Stimulated activated CD8-positive, alpha-beta memory T cell treated with anti-CD3 and anti-CD28 coated beads, Interleukin-7, amount 100 ng/mL, for 1 hour (primary cell): Measurements from ENCODE around the gene MYT1.

ENCODE experiments used
- DNase-seq, 2 donors: peaks; one replicate each; pipeline ENCODE4 v3.0.0-alpha.2; 2020; ENCODE audit warnings: low read depth in 2 of 2

The MYT1 gene

DNA sequence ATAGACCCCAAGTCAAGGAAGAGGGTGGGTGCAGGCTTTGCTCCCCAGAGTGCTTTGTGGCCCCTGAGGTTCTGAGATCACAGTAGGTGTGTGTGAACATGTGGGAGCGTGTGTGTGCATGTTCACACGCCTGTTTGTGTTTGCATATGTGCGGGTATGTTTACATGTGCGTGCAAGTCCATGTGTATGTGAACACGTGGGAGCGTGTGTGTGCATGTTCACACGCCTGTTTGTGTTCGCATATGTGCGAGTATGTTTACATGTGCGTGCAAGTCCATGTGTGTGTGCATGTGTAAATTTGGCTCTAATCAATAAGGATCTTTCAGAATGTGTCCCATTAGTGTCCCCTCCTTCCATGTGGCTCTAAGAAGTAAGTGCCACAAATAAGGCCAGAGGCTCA, 49.9 kb downstream of the MYT1 start:
- DNase-seq: no peak

DNA sequence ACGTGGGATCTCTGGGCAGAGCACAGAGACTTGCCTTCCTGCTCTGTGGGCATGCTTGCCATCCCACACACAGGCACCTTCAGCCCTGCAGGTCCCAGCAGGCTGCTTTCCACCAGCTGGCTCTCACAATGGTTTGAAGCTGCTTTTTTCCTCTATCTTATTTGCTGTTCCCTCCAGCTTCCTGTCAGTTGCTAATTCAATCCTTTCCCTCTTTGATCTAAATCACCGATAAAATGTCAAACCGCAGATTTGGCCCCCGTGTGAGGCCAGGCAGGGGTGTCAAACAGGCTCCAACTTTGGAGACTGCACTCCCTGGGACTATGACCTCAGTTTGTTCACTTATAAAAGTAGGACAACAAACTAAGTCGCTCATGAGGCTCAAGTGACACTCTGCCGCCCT, 50.7 kb downstream of the MYT1 start:
- DNase-seq: no peak

DNA sequence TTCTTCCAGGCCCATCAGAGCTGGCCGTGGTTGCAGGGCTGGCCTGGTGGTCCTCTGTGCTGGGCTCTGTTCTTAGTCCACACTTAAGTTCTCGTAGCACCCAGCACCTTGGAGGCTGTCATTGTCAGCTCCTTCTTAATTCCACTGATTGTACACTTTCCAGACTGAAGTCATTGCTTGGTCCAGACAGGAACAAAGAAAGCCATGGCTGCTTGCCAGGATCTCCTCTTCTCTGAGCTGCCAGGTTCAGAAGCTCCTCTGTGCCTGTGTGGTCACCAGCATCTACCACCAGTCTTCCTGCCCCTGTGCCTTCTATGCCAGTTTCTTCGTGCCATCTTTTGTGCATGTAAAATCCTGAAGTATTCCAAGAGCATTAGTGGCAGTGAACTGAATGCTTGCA, 51.8 kb downstream of the MYT1 start:
- DNase-seq: no peak

DNA sequence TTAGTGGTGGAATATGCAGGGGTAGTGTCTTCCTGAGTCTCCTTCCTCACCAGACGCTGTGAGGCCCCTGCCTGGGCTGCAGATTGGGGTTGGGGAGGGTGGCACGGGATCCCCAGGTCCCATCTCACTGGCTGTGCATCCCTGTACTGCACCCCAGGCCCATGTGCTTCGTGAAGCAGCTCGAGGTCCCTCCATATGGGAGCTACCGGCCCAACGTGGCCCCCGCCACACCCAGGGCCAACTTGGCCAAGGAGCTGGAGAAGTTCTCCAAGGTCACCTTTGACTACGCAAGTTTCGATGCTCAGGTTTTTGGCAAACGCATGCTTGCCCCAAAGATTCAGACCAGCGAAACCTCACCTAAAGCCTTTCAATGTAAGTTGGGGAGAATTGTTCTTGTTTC, 52.7 kb downstream of the MYT1 start:
- no peak for DNase-seq

DNA sequence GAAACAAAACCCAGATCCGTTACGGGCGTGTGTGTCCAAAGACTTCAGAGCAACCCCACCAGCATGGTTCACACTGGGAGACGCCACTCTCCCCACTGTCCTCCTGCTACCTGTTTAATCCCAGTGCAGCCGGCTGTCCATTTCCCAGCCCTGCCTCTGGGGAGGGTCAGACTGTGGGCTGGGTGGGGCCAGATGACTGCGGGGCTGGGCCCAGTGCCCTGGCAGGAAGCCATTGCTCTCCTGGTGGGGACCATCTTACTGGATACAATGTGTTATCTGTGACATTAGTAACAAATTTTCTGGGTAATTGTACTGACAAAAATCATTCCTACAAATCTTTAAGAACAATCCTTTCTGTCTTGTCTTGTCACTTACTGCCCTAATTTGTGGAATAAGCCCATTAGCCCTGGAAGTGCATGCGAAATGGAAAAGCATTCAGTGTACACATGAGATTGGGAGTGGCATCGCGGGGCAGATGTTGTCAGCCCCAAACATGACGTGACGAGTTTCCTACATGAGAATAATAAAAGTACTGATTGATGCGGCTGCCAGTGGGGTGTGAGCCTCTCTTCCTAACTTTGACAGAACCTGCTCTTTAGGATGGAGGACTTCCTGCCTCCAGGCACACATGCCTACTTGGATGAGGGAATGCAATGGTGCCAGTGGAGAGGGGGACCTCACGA, 53.4 kb downstream of the MYT1 start:
- DNase-seq: no peak

DNA sequence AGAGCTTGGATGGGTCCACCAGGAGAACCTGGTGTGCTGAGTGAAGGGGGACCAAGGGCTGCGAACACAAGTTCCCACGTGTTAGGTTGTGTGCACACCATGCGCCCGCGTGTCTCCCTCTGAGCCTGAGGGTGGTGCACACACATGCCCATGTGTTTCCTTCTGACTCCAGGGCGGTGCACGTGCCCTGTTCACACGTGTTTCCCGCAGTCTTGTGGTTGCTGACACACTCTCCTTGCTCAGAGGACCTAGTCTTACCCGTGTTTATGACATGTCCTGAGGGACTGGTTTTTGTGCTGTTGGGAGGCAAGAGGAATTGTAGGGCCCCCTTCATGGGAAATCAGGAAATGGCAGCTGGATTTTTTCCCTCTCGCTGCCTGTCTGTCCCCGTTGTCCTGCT, 55.0 kb downstream of the MYT1 start:
- no peak for DNase-seq

DNA sequence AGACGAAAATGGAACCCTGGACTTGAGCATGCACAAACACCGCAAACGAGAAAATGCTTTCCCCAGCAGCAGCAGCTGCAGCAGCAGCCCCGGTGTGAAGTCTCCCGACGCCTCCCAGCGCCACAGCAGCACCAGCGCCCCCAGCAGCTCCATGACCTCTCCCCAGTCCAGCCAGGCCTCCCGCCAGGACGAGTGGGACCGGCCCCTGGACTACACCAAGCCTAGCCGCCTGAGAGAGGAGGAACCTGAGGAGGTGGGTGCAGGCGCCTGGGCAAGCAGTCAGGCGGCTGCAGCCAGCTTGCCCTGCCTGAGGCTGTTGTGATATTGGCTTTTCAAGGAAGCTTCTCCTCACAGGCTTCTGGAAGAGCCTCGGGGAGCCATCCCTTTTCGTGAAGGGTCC, 55.5 kb downstream of the MYT1 start:
- DNase-seq: no peak

DNA sequence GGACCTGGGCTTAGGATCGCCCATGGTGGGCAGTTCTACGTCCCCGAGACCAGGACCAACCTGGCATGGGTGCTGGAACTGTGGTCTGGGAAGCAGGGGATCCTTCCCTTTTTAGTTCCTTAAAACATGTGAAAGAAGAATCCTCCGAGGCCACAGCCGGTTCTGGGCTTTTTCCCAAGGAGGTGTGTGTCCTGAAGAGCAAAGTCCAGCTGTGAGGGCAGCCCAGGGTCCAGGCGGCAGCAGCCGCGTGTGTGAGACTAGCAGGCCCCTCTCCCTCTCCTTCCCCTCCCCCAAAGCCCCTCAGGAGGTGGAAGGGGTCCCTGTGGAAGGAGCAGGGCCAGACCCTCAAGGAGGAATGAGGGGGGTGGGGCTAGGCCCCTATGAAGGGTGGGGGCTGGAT, 56.2 kb downstream of the MYT1 start:
- DNase-seq: no peak

DNA sequence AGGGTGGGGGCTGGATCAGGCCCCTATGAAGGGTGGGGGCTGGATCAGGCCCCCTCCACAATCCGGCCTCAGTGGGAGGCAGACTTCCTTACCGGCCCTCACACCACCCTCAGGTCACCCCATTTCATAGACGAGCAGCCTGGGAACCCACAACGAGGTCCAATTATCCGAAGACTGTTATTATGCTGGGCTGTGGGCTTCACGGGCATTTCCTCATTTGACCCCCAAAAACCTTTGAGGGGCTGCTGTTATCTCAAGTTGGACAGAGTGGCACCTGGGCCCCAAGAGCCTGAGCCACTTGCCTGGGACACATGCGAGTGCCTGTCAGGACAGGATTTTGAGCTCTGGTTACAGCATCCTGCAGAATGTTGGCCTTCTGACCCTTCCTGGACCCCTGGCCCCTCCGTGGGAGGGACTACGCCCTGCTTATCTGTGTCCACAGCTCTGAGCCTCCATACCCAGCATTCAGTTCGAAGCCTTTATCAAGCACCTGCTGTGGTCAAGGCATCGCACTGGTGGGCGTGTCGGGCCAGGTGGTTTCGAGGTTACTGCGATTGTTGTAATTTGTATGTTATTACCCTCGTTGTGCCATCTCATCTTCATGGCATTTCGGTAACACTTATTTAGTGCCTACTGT, 56.8 kb downstream of the MYT1 start:
- no peak for DNase-seq

DNA sequence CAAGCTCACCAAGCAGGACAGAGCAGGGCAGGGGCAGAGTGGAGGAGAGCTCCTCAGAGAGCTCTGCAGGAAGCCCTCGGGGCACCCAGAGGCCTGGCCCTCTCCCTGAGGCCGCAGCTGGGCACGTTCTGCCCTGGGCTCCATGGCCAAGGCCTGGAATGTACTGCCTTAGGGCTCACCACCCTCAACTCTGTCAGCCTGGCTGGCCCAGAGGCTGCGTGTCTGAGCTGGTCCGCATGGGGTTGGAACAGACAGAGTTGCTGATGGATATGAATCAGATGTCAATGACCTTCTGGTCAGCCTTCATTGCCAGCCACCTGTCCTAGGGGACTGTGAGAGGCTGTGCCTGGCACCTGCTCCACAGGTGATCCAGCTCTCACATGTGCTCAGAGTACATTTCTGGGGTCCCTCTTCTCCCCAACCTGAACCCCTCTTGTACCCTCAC, 58.1 kb downstream of the MYT1 start:
- DNase-seq: no peak

DNA sequence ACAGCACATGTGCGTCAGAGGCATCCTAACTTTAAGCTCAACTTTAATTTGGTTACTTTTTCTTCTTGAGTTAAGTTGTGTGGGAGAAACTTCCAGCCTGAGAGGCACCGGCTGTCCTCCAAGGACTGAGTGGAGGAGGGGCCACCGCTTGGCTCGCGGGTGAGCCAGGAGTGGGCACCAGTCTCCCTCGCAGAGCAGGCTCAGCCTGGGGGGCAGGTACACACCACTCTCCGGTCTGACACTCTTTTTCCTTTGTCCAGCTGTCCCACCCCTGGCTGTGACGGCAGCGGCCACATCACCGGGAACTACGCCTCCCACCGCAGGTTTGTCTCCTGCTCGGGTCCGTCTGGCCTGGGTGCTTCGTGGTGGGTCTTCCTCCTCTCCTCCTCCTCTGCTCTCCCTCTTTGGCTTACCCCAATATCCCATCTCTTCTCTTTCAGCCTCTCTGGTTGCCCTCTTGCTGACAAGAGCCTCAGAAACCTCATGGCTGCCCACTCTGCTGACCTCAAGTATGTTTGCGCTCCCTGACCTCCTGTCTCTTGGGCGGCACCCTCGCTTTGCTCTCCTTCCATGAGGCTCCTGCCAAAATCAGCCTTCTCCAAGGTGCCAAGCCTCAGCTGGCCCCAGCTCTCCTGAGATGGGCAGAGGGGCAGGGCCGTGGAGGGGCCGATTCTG, 58.7 kb downstream of the MYT1 start:
- DNase-seq: no peak

DNA sequence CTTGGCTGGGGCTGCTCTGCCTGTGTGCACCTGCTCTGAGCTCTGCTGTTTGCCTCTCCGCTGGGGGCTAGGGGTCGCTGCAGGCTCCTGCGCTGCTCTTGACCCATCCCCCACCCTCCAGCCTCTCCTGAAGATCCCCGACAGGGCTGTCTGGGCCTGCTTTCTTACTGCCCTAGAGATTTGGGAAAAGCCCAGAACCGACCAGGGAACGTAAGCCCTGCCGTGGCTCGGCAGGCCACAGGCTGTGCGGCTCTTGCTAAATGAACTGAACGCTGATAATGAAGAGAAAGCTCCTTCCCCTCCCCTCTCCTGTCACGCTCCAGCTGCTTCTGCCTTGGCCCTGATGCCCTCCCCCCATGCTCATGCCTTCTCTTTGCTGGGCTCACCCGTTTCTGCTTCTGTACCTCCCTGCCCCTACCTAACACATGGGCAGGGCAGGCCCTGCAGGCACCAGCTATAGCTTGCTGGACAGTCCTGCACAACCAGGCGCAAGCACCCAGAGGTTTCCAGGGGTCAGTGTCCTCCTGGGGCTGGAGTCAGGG, 59.3 kb downstream of the MYT1 start:
- no peak for DNase-seq

DNA sequence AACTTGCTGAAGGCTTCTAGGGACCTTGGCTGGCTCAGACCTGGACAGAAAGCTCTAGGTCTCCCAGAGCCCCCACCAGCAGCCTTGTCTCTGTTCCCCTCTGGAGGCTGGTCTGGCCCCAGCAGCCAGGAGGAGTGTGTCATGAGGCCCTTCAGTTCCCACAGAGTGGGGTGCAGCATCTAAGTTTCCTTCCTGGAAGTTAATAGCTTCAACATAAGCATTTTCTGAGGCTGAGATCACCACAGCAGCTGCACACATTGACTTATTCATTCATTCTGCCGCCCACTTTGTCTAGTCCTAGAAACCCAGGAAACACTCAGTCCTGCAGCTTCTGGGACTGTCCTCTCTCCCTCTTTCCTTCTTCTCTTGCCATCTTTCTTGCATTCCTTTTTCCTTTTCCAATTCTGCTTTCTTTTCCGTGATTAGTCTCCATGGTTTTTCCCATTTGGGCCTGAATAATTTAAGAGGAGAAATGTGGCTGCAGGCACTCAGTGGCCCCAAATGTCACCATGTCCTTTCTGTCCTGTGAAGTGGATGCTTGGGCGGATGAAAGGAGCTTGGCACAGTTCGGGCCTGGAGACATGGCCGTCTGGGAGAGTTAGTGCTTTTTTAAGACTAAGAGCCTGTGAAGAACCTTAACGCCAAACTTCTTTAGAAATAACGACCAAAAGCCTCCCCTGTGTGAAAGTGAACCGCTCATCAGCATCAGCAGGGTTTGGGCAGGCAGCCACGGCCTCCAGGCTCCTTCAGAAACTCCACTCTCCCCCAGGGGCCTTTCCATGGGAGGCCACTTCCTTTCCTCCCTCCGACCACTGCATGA, 60.3 kb downstream of the MYT1 start:
- DNase-seq: no peak

DNA sequence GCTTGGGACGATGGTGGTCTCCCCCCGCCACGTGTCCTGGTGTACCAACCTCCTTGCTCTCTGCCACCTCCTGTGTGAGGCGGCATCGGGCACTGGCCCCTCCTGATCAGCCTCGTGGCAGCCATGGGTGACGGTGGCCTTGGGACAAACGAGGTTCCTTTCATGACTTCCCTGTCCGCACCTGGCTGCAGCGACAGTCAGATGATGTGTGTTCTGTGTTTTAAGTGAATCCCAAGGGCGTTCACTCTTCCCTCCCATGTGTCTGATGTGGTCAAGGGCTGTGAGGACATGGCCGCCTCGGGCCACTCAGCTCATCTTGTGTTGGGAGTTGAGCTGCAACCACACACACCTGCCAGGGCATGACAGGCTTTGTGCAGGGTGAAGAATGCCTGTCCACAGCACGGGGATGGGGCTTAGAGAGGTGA, 60.9 kb downstream of the MYT1 start:
- DNase-seq: no peak

DNA sequence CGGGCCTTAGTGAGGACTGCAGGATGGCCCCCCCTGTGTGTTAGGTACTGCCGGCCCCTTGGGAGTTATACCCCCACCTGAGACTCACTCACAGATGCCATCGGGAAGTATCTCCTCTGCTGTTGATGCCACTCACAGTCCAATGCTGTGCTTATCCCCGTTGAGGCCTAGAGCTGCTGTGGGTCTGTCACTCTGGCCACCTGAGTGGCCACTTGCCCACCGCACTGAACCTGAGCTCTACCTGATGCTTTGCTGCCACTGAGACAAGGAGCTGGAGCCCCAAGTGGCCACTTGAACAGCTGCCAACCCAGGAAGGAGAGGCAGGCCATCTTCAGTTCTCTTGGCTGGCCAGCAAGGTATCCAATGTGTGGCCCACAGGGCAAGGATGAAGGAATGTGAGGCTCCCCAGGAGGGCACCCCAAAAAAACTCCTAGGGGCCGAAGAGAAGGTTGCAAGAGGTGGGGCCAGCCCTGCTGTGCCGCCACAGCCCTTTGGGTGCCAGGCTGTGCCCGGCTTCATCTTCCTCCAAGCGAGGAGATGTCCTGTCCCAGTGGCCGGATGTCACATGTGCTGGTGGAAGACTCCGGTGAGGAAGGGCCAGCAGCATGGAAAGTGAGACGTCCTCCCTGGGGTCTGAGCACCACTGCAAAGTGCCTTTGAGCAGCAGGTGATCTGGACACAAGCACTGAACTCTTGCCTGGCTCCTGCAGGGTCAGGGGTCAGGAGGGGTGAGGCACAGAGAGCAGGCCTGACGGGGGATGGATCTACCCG, 61.8 kb downstream of the MYT1 start:
- DNase-seq: no peak

DNA sequence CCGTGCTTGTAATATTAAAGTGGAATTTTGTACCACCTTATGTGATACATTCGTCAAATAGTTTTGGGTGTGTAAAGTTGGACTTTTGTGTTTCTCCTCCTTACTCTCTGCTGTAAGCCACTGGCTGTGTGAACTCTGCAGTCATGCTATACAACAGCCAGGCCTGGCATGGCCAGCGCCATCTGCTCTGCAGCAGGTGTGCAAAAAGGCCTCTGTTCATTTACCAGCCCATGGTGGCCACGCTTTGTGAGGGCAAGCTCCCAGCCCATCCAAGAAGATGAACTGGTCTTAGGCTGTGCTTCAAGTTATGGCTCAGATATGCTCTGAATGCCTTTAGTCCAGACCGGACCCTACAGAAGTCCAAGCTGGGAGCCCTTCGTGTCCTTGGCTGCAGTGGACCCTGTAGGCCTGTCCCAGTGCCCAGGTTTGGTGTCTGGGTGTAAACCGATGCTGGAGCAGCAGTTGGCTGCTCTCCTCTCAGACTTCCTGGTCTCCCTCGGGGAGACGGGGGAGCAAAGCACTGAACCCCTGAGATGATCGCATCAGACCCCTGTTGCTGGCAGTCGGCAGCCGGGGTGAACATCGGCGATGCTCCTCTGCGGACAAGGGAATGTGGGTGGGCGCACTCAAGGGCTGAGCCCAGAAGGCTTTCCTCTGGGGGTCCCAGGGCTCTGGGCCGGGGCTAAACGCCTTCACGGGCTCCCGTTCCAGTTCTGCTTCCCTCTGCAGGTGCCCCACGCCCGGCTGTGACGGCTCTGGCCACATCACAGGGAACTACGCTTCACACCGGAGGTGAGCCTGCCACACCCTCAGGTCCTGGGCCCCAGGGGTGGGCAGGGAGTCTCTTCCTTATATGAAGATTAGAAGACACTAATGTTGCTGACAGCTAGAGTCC, 62.7 kb downstream of the MYT1 start:
- DNase-seq: peak in 1 of 2 donors; percentile 1

DNA sequence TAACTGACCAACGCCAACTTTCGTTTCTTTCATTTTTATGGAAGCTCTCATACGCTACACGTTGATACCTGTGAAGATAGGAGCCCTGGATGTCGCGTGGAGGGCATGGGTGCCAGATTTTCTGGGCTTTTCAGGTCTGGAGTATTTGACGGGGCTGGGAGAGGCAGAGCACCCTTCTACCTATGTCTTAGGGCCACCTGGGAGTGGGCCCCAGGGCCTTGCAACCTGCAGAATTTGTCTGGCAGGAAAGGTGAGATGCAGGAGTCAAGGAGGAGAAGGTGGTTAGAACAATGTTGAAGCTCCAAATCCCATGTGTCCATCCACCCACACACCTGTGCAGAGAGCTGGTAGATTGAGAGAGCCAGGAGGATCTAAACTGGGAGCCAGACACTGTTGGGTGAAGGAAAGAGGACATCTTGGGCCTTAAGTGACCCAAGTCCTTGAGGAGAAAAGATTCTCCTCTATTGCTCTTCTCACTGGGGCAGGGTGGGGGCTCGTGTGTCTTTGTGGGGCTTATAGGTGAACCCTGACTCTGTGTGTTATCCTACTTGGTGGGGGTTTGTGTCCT, 63.9 kb downstream of the MYT1 start:
- DNase-seq: no peak

DNA sequence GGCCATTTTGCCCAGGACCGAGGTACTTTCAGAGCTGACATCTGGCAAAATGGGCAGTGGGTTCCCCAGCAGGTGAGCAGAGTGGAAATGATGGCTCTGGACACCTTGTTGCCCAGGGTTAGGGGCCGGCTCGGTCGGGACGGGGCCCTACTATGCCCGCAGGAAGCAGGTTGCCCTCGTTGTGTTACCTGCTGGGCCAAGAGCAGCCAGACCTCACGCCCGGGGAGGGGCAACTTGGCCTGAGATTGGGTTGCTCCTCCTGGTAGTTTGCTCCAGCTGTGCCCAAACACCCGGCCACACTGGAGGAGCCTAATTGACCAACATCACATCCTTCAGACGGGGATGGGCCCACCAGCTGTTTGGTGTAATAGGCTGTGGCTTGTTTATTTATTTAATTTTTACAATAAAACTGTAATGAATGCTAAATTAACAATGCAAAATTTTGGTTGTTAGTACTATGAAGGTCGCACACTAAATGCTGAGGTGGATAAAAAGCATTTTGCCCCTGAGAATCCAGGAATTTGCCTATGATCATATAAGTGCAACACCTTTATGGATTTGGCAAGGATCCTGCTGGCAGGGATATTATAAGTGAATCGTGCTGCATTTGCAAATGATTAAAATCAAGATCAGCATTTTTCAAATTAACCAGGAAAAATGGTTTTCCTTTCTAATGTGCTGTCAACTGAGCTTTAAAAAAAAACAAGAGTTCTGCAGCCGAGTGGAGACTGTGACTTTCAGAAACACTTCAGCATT, 64.7 kb downstream of the MYT1 start:
- no peak for DNase-seq

DNA sequence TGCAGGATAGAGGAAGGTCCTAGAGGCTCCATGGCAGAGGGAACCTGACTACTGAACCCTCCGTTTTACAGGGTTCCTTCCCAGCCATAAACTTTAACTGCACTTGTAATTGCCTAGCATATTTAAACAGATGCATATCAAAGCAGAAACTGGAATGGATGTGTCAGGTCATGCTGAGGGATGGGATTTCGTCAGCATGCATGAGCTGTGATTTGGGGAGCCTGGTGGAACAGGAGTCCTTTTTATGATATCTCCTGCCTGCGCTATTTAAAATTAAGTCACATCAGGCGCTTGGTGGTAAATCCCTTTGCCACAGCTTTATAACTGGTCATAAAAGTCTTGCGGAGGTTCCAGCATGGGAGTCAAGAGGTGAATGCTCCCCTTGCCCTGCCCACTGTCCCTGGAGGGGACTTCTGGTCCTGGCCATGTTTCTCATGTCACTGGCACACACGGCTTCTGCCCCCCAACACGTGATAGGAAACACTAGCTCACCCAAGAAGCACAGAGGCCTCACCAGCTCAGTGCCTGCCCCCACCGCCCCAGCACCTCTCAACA, 65.3 kb downstream of the MYT1 start:
- DNase-seq: no peak
